HG02938 (cell line): ENCODE data around the gene GFRA1.

Source experiments
- ATAC-seq: cut with Tn5 transposase; IDR thresholded peaks from one replicate; pipeline ENCODE4 v1.9.1; 2021; ENCODE audit warnings: mild to moderate bottlenecking, moderate library complexity; ENCODE audit not compliant: unreplicated experiment

Gene GFRA1

DNA sequence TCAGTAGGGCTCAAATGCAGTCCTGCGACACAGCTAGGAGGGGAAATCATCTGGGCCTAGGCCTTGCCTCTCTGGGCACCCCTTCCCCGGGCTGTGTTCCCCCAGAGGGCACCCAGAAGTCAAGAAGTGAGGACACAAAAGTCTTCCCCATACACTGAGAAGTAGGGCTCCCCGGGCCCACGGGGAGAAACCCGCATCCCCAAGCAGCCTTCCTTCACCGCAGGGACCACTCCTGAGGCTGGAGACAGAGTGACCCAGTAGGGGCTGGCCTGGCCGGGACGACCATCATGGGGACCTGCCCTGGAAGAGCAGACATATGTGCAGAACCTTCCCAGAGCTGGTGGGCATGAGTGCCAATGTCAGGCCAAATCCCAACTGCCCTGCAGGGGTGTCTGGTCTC, 163.5 kb downstream of the GFRA1 start:
- ATAC-seq, result no peak

DNA sequence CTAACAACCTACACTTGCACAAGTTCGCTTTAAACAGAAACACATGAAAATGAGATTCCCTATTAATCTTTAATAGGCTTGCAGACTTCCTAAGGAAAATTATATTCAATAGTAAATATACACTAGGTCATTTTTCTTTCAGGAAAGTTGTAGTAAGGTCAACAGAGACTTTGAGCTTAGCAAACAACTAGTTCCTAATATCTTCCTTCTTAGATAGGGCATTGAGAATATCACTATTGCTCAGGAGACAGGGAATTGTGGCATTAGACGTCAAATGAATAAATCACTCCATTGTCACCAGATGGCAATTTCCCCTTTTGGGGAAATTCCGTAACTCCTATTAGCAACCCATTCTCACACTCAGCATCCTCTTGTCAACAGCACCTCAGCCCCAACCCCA, 164.9 kb downstream of the GFRA1 start:
- ATAC-seq, result no peak

DNA sequence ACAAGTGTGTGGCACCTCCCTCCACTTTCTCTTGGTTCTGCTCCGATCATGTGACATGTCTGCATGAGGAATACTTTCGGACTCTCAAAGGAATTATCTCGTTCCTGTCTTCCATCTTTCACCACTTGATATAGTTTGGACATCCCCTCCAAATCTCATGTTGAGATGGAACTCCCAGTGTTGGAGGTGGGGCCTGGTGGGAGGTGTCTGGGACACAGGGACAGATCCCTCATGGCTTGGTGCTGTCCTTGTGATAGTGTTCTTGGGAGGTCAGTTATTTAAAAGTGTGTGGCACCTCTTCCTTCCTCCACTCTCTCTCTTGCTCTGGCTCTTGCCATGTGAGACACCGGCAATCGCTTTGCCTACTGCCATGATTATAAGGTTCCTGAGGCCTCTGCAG, 166.4 kb downstream of the GFRA1 start:
- ATAC-seq, result no peak

DNA sequence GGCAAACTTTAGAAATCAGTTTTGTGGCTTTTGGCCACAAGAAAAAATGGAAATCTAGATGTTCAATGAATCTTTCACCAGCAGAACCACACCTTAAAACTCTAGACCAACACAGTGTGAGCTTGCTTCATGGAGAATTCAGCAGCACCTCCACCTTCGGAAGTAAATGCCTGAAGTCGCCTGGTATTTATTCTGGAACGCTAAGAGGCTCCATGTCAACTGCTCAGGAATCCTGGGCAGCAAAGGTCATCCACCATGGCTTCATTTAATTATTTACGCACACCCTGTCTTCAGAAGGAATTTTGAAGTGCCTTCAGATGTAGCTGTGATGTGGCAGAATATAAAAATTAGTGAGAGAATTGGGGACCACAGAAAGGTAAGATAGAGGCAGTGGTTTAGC, 167.7 kb downstream of the GFRA1 start:
- no peak for ATAC-seq

DNA sequence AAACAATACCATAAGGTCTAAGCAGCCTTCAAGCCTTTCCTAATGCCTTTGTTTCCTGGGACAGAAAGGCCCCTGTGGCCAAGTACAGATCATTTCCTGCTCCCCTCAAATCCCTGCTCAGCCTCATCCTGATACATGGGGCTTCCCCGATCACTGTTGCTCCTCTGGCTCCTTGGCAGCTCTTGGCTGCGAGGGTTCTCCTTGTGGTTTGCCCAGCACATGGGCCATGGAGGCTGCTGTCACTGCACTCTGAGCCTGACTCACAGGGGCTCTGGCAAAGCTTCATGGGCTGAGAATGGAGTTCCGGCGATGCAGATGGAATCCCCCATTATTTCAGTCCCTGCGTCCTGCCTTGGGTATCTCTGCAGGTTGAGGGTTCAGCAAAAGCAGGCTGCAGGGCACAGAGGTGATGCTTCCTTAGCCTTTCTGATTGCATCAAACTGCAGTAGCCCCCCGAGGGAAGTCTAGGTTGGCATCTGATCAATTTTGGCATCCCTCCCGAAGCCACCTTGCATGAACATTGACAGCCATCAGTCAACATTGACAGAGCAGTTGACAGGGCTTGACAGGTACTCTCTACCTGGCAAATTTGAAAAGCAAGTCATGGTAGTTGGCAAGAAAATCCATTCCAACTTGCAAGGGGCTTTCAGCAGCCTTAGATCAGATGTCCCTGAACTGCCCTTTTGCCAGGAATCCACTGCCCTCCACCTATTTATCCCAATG, 168.6 kb downstream of the GFRA1 start:
- ATAC-seq, result no peak

DNA sequence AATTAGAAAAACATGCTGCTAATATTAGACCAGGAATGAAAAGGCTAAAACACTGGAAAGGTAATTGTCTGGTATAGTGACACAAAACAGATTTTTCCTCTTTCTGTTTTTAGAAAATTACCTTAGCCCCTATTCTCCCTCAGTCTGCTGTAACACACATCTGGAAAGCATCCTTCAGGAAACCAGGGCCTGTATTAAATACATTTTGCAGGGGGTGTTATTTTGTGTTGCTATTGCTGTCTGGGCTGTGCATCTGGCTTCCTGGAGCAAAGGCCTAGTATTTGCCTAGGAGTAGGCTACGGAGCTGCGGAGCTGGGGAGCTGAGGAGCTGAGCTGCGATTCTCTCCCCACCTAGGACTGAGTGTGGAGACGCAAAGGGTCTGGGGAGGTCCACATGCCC, 169.3 kb downstream of the GFRA1 start:
- ATAC-seq, result no peak

DNA sequence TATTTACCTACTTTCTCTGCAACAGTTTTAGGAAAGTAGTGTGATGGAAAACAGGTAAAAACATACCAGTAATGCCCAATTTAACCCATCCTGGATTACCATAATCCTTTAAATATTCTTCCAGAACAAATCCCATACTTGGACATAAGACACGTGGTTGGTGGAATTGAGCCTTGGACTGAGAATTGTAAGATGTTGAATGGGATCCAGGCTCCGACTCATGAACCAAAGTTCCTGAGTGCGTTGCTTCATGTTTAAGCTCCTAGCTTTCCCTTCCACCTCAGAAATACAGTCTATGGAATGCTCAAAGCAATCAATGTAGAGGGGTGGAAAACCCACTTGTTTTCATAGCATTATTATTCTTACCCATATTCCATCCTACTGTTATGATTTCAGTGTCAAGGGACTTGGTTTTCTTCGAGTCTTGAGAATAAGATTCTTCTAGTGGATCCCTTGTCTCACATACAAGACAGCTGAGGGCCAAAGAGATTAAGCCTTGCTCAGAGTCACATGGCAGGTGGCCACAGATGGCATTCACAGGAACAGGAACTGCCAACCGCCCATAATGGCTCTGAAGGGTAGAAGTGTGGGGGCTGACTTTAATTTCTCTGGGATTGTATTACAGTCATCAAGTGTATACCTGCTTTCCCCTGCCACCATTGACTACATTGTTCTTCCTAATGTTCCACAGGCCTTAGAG, 171.2 kb downstream of the GFRA1 start:
- ATAC-seq, result no peak

DNA sequence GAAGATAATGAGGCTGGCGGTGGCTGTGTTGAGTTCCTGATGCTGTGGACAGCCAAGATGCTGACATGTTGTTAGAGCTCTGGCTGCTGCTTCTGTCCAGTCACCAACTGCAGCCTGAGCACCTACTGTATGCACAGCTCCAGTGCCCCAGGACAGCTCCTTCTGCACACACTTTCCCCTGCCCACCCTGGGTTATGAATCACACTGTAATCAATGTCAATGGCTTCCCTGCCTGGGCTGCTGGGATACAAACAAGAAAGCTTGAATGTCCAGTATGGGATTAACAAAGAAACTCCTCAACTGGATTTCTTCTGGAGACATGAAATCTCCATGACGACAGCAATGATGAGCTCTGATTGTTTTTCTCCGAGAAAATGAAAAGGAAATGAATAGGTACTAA, 172.0 kb downstream of the GFRA1 start:
- ATAC-seq, result no peak

DNA sequence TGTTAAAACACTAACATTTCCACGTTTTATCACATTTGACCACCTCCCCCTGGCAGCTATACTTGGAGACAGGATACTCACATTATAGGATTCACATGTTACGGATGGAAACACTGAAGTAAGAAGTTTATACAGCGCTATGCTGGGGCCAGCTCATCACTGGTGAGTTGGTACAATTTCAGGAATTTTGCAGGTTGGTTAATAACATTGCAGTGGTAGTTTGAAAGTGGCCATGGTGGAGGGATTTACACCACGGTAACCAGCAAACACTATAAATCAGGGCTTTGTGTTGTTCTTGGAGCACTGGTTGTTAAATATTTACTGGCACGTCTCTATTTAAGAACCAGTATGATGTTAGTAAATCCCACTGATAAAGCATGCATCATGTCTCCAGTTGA, 174.0 kb downstream of the GFRA1 start:
- ATAC-seq, result no peak

DNA sequence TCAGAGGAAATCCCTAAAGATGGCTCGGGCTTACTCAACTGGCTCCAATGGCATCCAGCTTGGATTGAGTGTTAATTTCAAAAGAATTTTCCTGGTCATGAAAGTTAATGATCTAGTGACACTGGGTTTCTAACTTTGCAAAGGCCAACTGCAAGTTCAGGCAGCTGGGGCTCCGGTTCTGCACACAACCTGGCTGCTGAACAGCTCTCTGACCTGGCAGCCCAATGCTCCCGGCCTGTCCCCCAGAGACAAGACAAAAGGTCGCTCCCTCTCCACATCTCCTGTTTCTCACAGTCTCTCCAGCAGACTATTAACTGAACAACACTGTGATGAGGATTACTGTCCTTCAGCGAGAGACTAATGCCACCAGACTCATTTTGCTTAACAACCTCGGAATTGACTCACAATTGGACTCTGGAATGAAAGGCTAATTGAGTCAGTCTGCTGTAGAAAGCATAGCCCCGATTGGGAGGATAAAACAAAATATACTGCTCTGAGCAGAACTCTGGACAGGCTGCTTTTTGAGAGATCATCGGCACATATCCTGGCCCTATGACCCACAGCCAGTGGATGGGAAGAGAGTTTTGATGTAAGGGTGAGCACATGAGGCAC, 174.5 kb downstream of the GFRA1 start:
- no peak for ATAC-seq

DNA sequence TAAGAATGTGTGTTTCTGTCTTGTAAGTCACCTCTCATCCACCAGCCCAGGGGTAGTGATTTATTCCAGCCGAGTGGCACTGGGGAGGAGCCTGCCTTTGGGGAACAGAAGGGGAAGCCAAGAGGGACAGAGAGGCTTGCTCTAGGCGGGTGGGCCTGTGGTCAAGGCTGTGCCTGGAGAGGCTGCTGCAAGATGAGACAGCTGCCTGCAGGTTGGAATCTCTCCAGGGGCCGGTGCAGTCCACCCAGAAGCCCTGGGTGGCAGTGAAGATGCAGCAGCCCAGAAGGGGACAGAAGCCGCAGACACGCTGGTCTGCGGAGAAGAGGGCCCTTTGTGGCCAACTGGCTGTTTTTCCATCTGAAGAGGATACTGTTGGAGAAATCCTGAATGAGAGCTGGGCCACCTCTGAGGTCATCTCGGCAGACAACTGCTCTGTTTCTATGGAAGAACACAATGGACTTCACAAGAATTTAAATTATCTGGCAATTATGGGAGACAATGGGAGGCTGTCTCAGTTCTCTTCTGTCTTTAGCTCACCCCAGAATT, 175.7 kb downstream of the GFRA1 start:
- no peak for ATAC-seq

DNA sequence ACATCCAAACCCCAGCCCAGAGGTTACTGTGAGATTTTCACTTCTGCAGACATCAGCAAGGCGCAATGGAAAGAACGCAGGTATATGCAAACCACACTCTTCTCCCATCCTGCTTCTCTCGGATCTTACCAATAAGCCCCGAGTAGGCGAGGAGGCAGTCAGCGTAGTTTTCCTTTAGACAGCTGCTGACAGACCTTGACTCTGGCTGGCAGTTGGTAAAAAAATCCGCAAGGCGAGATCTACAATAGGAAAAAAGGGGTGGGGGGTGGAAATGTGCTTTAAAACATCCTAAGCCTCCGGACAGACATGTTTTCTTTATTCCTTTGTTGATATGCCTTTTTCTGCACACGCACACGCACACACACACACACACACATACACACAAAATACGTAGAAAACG, 176.5 kb downstream of the GFRA1 start:
- no peak for ATAC-seq

DNA sequence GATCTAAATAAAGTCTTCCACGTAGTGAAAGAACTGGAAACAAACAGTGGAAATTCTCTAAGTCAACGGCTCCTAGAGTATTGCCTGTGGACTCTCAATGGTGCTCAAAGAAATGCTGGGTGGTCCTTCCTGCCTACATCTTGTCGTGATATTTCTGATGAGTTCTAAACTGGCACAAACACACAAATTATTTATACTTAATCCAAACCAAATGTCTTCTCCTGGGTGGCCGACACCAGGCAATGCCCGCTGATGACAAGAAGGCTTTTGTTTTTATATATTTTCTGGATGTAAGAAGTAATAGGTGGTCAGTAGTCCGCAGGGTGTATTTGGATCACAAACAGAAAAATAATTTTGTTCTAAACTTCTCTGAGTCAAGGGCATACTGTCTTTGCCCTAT, 178.7 kb downstream of the GFRA1 start:
- no peak for ATAC-seq

DNA sequence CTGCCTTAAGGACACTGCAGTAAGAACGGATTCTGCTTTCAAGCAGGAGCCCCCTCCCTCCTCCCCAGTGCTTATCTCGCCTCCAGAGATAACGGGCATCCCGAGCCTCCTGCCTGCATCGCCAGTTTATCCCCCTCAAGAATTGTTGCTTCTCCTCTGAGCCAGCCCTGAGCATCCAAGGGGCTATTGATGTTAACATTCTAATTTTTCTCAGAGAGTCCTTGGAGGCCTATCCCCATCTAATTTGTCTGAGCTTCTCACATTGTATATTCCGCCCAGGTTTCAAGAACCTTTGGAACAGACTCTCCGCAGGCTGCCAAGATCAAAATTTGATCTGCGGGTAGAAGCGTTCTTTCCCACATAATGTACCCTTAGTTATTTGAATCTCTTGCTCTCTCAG, 180.0 kb downstream of the GFRA1 start:
- ATAC-seq, result no peak

DNA sequence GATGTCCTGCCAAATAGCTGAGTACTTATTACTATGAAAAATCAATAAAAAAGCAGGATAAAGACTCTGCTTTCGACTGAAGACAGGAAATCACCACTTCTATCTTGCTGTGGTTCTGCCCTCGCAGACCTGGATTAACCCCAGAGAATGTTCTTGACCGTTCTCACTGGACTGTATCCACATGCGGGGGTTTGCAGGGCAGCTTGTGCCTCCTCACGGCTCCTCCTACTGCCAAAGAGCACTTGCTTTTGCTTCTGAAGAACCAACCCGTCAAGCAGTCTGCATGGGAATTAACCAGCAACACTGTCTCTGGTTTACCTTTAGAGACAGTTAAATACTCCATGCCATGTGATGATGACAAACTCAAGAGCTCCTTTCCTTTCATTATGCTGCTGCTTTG, 184.0 kb downstream of the GFRA1 start:
- no peak for ATAC-seq

DNA sequence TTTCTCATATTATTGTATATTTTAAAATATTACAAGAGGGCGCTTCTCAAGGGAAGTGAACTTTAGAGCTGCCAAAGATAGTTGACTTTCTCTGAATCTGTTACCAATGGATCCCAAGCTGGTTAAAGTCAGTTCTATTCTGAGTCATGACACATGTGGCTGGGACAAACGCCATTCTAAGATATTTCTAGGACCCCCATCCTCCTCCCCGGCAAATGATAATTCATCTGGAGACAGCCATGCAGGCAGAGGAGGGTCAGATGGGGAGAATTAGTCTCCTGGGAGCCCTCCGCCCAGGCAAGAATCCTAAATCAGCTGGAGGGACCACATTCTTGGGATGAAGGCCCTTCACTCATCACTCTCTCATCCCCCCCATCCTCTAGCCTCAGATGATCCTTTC, 187.7 kb downstream of the GFRA1 start:
- no peak for ATAC-seq

DNA sequence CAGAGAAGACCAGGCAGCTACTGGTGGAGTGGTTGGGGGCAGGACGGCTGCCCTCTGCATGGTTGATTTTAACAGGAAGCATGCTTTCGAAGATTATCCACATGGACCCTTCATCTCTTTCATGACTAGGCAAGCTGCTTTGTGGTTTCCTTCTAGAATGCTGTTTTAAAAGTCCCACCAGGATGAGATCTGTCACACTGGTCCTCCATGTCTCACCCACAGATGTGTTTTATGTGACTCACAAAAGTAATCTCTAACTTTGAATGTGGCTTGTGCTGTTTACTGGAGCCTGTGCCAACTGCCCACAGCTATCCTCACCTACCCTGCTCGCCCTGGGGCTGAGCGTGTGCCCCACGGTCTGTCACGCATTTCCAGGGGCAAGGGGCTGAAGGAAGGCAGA, 188.8 kb downstream of the GFRA1 start:
- no peak for ATAC-seq

DNA sequence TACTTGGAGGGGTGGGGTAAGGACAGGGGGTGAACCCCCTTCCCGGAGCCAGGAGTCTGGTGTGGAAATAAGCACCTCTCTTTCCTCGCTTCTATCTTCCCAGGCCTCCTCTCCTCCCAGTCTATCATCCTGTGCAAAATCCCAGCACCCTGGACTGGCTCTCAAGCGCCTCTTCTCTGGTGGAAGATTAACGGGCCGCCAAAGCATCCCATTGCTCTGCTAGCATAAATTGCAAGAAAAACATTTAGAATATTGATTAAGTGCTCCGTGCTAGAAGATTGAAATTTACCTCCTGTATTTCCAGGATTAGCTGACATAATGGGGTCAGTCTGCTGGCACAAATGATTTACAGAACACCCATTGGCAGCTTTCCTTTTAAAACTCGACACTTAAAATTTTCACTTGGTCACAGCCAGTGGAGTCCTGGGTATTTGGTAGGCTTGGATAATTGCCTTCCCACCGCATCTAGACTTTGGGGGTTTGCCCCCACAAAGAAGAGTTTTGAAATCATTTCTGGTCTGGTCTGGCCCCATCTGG, 189.7 kb downstream of the GFRA1 start:
- ATAC-seq, result no peak

DNA sequence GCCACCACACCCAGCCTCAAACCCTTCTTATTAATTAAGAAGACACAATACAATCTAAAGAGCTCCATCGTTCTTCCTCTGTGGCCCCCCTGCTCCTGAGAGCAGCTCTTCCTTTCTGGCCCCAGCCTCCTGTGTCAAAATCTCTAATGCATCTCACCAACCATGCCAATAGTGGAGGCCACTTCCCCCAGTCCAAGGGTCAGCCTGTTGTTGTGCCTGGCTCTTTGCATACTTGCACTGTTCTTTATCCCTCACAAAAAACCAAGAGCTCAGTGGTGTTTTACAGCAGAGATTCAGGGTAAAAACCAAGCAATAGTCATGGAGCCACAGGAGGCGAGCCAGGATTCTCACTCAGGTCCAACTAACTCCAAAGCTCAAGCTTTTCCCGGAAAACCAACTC, 190.2 kb downstream of the GFRA1 start:
- ATAC-seq, result no peak

DNA sequence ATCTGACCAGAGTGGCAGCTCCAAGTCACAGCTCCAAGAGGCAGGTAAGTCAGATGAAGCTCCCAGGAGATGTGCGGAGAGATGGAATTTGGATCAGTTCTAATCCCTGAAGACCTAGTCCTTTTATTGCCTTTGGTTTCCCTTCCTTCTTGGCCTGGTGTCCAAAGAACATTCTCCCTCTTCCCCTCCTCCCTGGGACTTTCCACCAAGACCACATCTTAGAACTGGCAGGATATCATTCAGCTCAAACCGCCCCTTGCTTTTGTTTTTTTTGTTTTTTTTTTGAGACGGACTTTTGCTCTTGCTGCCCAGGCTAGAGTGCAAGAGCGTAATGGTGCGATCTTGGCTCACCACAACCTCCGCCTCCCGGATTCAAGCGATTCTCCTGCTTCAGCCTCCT, 190.8 kb downstream of the GFRA1 start:
- ATAC-seq, result no peak

DNA sequence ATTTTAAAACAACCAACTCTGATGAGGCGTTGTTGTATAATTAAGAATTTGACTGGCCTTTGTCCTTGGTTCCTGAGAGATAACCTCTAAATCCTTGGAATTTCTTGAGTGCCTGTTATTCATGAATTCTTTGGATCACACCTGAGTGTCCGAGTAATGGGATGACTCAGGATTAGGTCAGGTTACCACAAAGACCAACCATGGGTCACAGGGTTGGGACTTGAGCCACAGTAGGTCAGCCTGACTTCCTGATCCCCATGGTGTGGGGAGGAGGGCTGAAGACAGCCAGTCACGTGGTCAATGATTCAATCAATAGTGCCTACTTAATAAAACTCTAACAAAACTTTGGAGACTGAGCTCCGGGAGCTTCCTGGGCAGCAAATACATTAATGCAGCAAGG, 192.5 kb downstream of the GFRA1 start:
- no peak for ATAC-seq

DNA sequence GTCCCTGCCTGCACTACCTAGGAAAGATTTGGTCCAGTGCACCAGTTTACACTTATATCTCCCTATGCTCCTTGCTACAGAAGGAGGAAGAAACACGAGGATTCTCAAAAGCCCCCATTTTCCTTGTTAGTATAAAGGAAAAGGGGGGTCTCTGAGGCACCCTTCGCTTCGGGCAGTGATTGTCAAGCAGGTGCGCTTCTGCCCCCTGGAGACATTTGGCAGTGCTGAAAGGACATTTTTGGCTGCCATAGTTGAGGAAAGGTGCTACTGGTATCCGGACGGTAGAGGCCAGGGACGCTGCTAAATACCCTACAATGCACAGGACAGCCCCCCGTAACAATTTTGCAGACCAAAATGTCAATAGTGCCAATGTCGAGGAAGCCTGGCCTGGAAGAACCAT, 193.7 kb downstream of the GFRA1 start:
- no peak for ATAC-seq
